GM21717 (cell line): ENCODE data around the gene STIMATE.

ENCODE experiments used
- ATAC-seq: cut with Tn5 transposase; IDR thresholded peaks from one replicate; pipeline ENCODE4 v1.9.1; 2021; ENCODE audit warnings: mild to moderate bottlenecking, moderate library complexity; ENCODE audit not compliant: unreplicated experiment

The STIMATE gene

GRCh38 chr3:52793702-52794611 lies 103.4 kb downstream of the STIMATE start:
- no peak for ATAC-seq

- ATAC-seq = no peak
These were observed 104.2 kb downstream of the STIMATE start for GRCh38 chr3:52792961-52793695.

GRCh38 chr3:52792413-52792812 lies 104.9 kb downstream of the STIMATE start:
- ATAC-seq = no peak

- no peak for ATAC-seq
These were observed 105.4 kb downstream of the STIMATE start for GRCh38 chr3:52791928-52792327.

GRCh38 chr3:52791366-52791765 lies 106.0 kb downstream of the STIMATE start:
- ATAC-seq = no peak

- ATAC-seq = no peak
These were observed 106.6 kb downstream of the STIMATE start for GRCh38 chr3:52790741-52791140.

GRCh38 chr3:52790337-52790736 lies 107.0 kb downstream of the STIMATE start:
- ATAC-seq = no peak

- ATAC-seq = no peak
These were observed 107.7 kb downstream of the STIMATE start for GRCh38 chr3:52789746-52790040.

GRCh38 chr3:52788890-52789745 lies 108.2 kb downstream of the STIMATE start:
- no peak for ATAC-seq

- no peak for ATAC-seq
These were observed 109.4 kb downstream of the STIMATE start for GRCh38 chr3:52787672-52788625.

GRCh38 chr3:52787246-52787645 lies 110.1 kb downstream of the STIMATE start:
- no peak for ATAC-seq
